K562 (cell line): ENCODE results near the gene PRDM16.

Source experiments
- CCAR2 ChIP-seq: fragments of 200-400 bp; formaldehyde crosslinking; IDR thresholded peaks from 2 replicates; pipeline ENCODE4 v1.6.1; 2017; ENCODE audit warnings: mild to moderate bottlenecking, low read depth, low read length
- EP300 ChIP-seq: IDR thresholded peaks from 2 replicates; pipeline ENCODE4 v1.6.1; 2012; ENCODE audit warnings: low read length, improper control_type of control experiment
- EWSR1 ChIP-seq: fragments of 450-650 bp; IDR thresholded peaks from 2 replicates; pipeline ENCODE4 v1.6.1; 2018; ENCODE audit warnings: borderline replicate concordance, mild to moderate bottlenecking, low read depth, moderate library complexity; ENCODE audit not compliant: partially characterized antibody
- NFYB ChIP-seq: IDR thresholded peaks from 2 replicates; pipeline ENCODE4 v1.6.1; 2011; ENCODE audit warnings: mild to moderate bottlenecking, moderate library complexity; ENCODE audit not compliant: insufficient read length; ENCODE audit errors: extremely low read depth
- PHF20 ChIP-seq: fragments of 450-650 bp; IDR thresholded peaks from 2 replicates; pipeline ENCODE4 v1.6.1; 2018; ENCODE audit not compliant: partially characterized antibody
- POLR2A ChIP-seq: fragments of 450-650 bp; conservative IDR thresholded peaks from 2 replicates; pipeline ENCODE4 v1.6.1; 2016
- SP1 ChIP-seq: sonication (generic); formaldehyde crosslinking; IDR thresholded peaks from 2 replicates; pipeline ENCODE4 v1.8.1; 2022; ENCODE audit warnings: mild to moderate bottlenecking, missing genetic modification reagents
- TSC22D4 ChIP-seq: fragments of 450-650 bp; IDR thresholded peaks from 2 replicates; pipeline ENCODE4 v1.6.1; 2016; ENCODE audit warnings: missing genetic modification characterization, missing biosample characterization, control low read depth
- ZBTB1 ChIP-seq: sonication (generic); formaldehyde crosslinking; IDR thresholded peaks from 2 replicates; pipeline ENCODE4 v1.8.1; 2023; ENCODE audit warnings: missing genetic modification reagents, low read depth, mild to moderate bottlenecking, borderline replicate concordance
- ZNF232 ChIP-seq: sonication (generic); formaldehyde crosslinking; IDR thresholded peaks from 2 replicates; pipeline ENCODE4 v1.8.0; 2022; ENCODE audit warnings: mild to moderate bottlenecking, missing genetic modification reagents
- ZNF589 ChIP-seq: fragments of 200-800 bp; sonication (Bioruptor generic); IDR thresholded peaks from 2 replicates; pipeline ENCODE4 v1.6.1; 2016; ENCODE audit warnings: low read depth, missing genetic modification characterization, missing compliant biosample characterization
- TF ChIP-seq, protein P1 (sequence below): sonication (generic); formaldehyde crosslinking; IDR thresholded peaks from 2 replicates; pipeline ENCODE4 v1.8.1; 2023; ENCODE audit warnings: mild to moderate bottlenecking, missing genetic modification reagents
- TF ChIP-seq, protein P2 (sequence below), 3 experiments: IDR thresholded peaks in 2 of 3; conservative IDR thresholded peaks in 1 of 3; 2 replicates each; pipeline ENCODE4 v1.5.1; 2011 to 2012; ENCODE audit warnings: low read length in 3 of 3, mild to moderate bottlenecking in 3 of 3, control low read depth in 2 of 3, improper control_type of control experiment in 1 of 3, inconsistent platforms in 1 of 3, low read depth in 1 of 3, mixed read lengths in 1 of 3, moderate library complexity in 1 of 3; ENCODE audit not compliant: insufficient read depth in 2 of 3
- TF ChIP-seq, protein P3 (sequence below): fragments of 250-450 bp; sonication (Bioruptor Pico); IDR thresholded peaks from 2 replicates; pipeline ENCODE4 v1.4.0; 2020; ENCODE audit warnings: mild to moderate bottlenecking, moderate library complexity, borderline replicate concordance

DNA sequence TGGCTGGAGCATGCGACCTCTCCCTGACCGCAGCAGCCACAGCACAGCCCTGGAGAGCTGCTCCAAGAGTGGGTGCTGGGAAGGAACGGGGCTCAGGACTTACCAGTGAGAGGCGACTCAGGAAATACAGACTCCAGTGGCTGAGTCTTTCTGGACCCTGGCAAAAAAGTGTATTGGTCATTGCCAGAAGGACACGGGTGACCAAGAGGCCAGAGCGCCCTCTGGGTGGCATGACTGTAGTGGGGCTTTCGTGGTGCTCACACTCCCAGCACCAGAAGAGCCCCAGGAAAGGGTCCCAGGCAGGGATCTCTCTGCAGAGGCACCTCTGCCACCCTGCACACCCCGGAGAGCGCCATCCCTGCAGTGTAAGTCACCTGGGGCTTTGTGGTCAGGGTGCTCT, 8.9 kb upstream of the PRDM16 start:
- TF ChIP-seq SP1 (CRISPR knock-in tag) (no peak), PHF20 (no peak), CCAR2 (no peak), ZNF232 (CRISPR knock-in tag) (no peak), EWSR1 (no peak), ZNF589 (CRISPR knock-in tag) (no peak), EP300 (no peak), TSC22D4 (no peak), ZBTB1 (CRISPR knock-in tag) (no peak), POLR2A (no peak), NFYB (no peak)
- TF ChIP-seq, protein P1, sequence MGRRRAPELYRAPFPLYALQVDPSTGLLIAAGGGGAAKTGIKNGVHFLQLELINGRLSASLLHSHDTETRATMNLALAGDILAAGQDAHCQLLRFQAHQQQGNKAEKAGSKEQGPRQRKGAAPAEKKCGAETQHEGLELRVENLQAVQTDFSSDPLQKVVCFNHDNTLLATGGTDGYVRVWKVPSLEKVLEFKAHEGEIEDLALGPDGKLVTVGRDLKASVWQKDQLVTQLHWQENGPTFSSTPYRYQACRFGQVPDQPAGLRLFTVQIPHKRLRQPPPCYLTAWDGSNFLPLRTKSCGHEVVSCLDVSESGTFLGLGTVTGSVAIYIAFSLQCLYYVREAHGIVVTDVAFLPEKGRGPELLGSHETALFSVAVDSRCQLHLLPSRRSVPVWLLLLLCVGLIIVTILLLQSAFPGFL (CRISPR knock-in tag): no peak
- TF ChIP-seq, protein P2, sequence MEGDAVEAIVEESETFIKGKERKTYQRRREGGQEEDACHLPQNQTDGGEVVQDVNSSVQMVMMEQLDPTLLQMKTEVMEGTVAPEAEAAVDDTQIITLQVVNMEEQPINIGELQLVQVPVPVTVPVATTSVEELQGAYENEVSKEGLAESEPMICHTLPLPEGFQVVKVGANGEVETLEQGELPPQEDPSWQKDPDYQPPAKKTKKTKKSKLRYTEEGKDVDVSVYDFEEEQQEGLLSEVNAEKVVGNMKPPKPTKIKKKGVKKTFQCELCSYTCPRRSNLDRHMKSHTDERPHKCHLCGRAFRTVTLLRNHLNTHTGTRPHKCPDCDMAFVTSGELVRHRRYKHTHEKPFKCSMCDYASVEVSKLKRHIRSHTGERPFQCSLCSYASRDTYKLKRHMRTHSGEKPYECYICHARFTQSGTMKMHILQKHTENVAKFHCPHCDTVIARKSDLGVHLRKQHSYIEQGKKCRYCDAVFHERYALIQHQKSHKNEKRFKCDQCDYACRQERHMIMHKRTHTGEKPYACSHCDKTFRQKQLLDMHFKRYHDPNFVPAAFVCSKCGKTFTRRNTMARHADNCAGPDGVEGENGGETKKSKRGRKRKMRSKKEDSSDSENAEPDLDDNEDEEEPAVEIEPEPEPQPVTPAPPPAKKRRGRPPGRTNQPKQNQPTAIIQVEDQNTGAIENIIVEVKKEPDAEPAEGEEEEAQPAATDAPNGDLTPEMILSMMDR (IDR thresholded peaks at IDR 0.05 in 2 of 3, conservative IDR thresholded peaks at IDR 0.05 in 1 of 3; ENCODE audit: insufficient read depth in 2 of 3, low read depth in 1 of 3, low read length in 3 of 3): no peak
- TF ChIP-seq, protein P3, sequence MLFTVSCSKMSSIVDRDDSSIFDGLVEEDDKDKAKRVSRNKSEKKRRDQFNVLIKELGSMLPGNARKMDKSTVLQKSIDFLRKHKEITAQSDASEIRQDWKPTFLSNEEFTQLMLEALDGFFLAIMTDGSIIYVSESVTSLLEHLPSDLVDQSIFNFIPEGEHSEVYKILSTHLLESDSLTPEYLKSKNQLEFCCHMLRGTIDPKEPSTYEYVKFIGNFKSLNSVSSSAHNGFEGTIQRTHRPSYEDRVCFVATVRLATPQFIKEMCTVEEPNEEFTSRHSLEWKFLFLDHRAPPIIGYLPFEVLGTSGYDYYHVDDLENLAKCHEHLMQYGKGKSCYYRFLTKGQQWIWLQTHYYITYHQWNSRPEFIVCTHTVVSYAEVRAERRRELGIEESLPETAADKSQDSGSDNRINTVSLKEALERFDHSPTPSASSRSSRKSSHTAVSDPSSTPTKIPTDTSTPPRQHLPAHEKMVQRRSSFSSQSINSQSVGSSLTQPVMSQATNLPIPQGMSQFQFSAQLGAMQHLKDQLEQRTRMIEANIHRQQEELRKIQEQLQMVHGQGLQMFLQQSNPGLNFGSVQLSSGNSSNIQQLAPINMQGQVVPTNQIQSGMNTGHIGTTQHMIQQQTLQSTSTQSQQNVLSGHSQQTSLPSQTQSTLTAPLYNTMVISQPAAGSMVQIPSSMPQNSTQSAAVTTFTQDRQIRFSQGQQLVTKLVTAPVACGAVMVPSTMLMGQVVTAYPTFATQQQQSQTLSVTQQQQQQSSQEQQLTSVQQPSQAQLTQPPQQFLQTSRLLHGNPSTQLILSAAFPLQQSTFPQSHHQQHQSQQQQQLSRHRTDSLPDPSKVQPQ (CRISPR knock-in tag): no peak
